IMR-90 (cell line): ENCODE measurements around the gene ZFR. TPM values are rescaled to one million over a fixed set of nuclear protein-coding genes. Genes with fewer than 3 reads are reported as not detected.

Experiments used
- ATAC-seq: fragments of 200-7000 bp; cut with Tn5 transposase; 2 replicates; pipeline ENCODE4 v1.9.1; 2020; ENCODE audit warnings: low read depth, mild to moderate bottlenecking, moderate library complexity
- BruUV-seq: library from RNA; stranded (reverse); fragments of 400-500 nt; replicated peaks from 2 replicates; lab custom pipeline; 2021; lab: Mats Ljungman, UMichigan
- CTCF ChIA-PET: fragments of 300-600 bp; formaldehyde crosslinking; extraction: SDS; loops from one replicate; lab custom pipeline; 2021; ENCODE audit warnings: antibody characterized with exemption; lab: Yijun Ruan, JAX
- POLR2A ChIA-PET: fragments of 300-600 bp; sonication (Branson Sonifier 250); formaldehyde crosslinking; loops from one replicate; lab custom pipeline; 2022; ENCODE audit warnings: antibody characterized with exemption; ENCODE audit not compliant: unreplicated experiment; lab: Charles Lee
- DNase-seq: peaks from one replicate; pipeline ENCODE4 v3.0.0; 2013
- H2AFZ ChIP-seq: replicated peaks from 2 replicates; pipeline ENCODE3; 2013; ENCODE audit warnings: low read length, mild to moderate bottlenecking; ENCODE audit not compliant: poor library complexity
- H2AK5ac ChIP-seq: 2 replicates; pipeline ENCODE4 v1.6.1; 2013; ENCODE audit warnings: low read depth, low read length, inconsistent platforms
- H2AK9ac ChIP-seq: replicated peaks from 2 replicates; pipeline ENCODE3; 2013; ENCODE audit warnings: mild to moderate bottlenecking, low read depth, low read length, moderate library complexity; ENCODE audit not compliant: poor library complexity
- H2BK120ac ChIP-seq: 2 replicates; pipeline ENCODE4 v1.6.1; 2013; ENCODE audit warnings: low read depth, low read length, inconsistent platforms
- H2BK15ac ChIP-seq: 3 replicates; pipeline ENCODE4 v1.6.1; 2013; ENCODE audit warnings: low read depth, low read length, inconsistent platforms
- H2BK20ac ChIP-seq: 2 replicates; pipeline ENCODE4 v1.6.1; 2013; ENCODE audit warnings: low read depth, mild to moderate bottlenecking, inconsistent platforms, low read length, moderate library complexity
- H2BK5ac ChIP-seq: 2 replicates; pipeline ENCODE4 v1.6.1; 2013; ENCODE audit warnings: mild to moderate bottlenecking, low read depth, low read length, inconsistent platforms; ENCODE audit not compliant: poor library complexity, severe bottlenecking
- H3K14ac ChIP-seq: replicated peaks from 2 replicates; pipeline ENCODE4 v1.6.1; 2013; ENCODE audit warnings: low read depth, low read length, inconsistent platforms
- H3K18ac ChIP-seq: 2 replicates; pipeline ENCODE4 v1.6.1; 2013; ENCODE audit warnings: low read depth, low read length, control low read depth
- H3K23ac ChIP-seq: 2 replicates; pipeline ENCODE4 v1.6.1; 2013; ENCODE audit warnings: low read depth, low read length, inconsistent platforms
- H3K27ac ChIP-seq: 2 replicates; pipeline ENCODE4 v1.5.1; 2013; ENCODE audit warnings: mild to moderate bottlenecking, control low read depth, low read length; ENCODE audit not compliant: insufficient read depth
- H3K27me3 ChIP-seq: 2 replicates; pipeline ENCODE4 v1.6.1; 2013; ENCODE audit warnings: low read length; ENCODE audit not compliant: control insufficient read depth, insufficient read depth
- H3K36me3 ChIP-seq: 2 replicates; pipeline ENCODE4 v1.6.1; 2013; ENCODE audit warnings: low read length, mixed read lengths; ENCODE audit not compliant: control insufficient read depth, insufficient read depth
- H3K4ac ChIP-seq: 2 replicates; pipeline ENCODE4 v1.6.1; 2013; ENCODE audit warnings: low read depth, low read length, inconsistent platforms
- H3K4me1 ChIP-seq: 2 replicates; pipeline ENCODE4 v1.6.1; 2013; ENCODE audit warnings: low read length, mixed read lengths; ENCODE audit not compliant: control insufficient read depth, insufficient read depth
- H3K4me2 ChIP-seq: 2 replicates; pipeline ENCODE4 v1.6.1; 2013; ENCODE audit warnings: low read depth, mild to moderate bottlenecking, control low read depth, low read length, moderate library complexity
- H3K4me3 ChIP-seq: 2 replicates; pipeline ENCODE4 v1.5.1; 2013; ENCODE audit warnings: low read depth, mild to moderate bottlenecking, control low read depth, low read length, moderate library complexity; ENCODE audit not compliant: insufficient read depth
- H3K56ac ChIP-seq: 2 replicates; pipeline ENCODE4 v1.6.1; 2013; ENCODE audit warnings: low read length, inconsistent platforms; ENCODE audit not compliant: insufficient read depth; ENCODE audit errors: extremely low read depth
- H3K79me1 ChIP-seq, 2 experiments: 2 replicates each; pipeline ENCODE4 v1.6.1; 2013; ENCODE audit warnings: low read length in 2 of 2, inconsistent platforms in 1 of 2, low read depth in 1 of 2
- H3K9ac ChIP-seq: 2 replicates; pipeline ENCODE4 v1.6.1; 2013; ENCODE audit warnings: low read depth, low read length, control low read depth
- H3K9me1 ChIP-seq: 2 replicates; pipeline ENCODE4 v1.6.1; 2013; ENCODE audit warnings: low read length, inconsistent platforms; ENCODE audit not compliant: insufficient read depth
- H3K9me3 ChIP-seq: 2 replicates; pipeline ENCODE4 v1.6.1; 2013; ENCODE audit warnings: low read length; ENCODE audit not compliant: control insufficient read depth, insufficient read depth
- H4K20me1 ChIP-seq: 2 replicates; pipeline ENCODE4 v1.6.1; 2013; ENCODE audit warnings: low read length, inconsistent platforms; ENCODE audit not compliant: insufficient read depth
- H4K5ac ChIP-seq: 2 replicates; pipeline ENCODE4 v1.6.1; 2013; ENCODE audit warnings: mild to moderate bottlenecking, low read depth, low read length, control low read depth
- H4K8ac ChIP-seq, 2 experiments: 2 replicates each; pipeline ENCODE4 v1.6.1; 2013; ENCODE audit warnings: low read depth in 2 of 2, low read length in 2 of 2, control low read depth in 1 of 2, inconsistent platforms in 1 of 2
- H4K91ac ChIP-seq: 2 replicates; pipeline ENCODE4 v1.6.1; 2013; ENCODE audit warnings: low read depth, low read length, inconsistent platforms; ENCODE audit not compliant: insufficient read depth
- BHLHE40 ChIP-seq: fragments of 150-350 bp; IDR thresholded peaks from 2 replicates; pipeline ENCODE4 v1.6.1; 2016; ENCODE audit warnings: mild to moderate bottlenecking, low read depth, low read length
- CEBPB ChIP-seq: IDR thresholded peaks from 2 replicates; pipeline ENCODE4 v1.6.1; 2012; ENCODE audit warnings: low read depth, low read length, improper control_type of control experiment
- CHD1 ChIP-seq: IDR thresholded peaks from 2 replicates; pipeline ENCODE4 v1.6.1; 2012; ENCODE audit warnings: low read depth, low read length, improper control_type of control experiment
- CTCF ChIP-seq: conservative IDR thresholded peaks from 2 replicates; pipeline ENCODE4 v1.5.1; 2012; ENCODE audit warnings: mild to moderate bottlenecking, low read depth, low read length, improper control_type of control experiment
- FOS ChIP-seq: fragments of 150-350 bp; IDR thresholded peaks from 2 replicates; pipeline ENCODE4 v1.6.1; 2016; ENCODE audit warnings: low read depth, low read length
- MAFK ChIP-seq: IDR thresholded peaks from 2 replicates; pipeline ENCODE4 v1.6.1; 2012; ENCODE audit warnings: low read depth, low read length, improper control_type of control experiment
- MAZ ChIP-seq: IDR thresholded peaks from 2 replicates; pipeline ENCODE4 v1.6.1; 2012; ENCODE audit warnings: low read depth, mild to moderate bottlenecking, low read length, improper control_type of control experiment, moderate library complexity, borderline replicate concordance
- MXI1 ChIP-seq: IDR thresholded peaks from 2 replicates; pipeline ENCODE4 v1.6.1; 2012; ENCODE audit warnings: low read depth, mild to moderate bottlenecking, low read length, moderate library complexity, borderline replicate concordance
- NFE2L2 ChIP-seq: fragments of 150-350 bp; IDR thresholded peaks from 2 replicates; pipeline ENCODE4 v1.6.1; 2016; ENCODE audit warnings: low read depth, mild to moderate bottlenecking, low read length
- POLR2A ChIP-seq: IDR thresholded peaks from 2 replicates; pipeline ENCODE4 v1.6.1; 2012; ENCODE audit warnings: mild to moderate bottlenecking, low read depth, low read length
- RAD21 ChIP-seq: IDR thresholded peaks from 2 replicates; pipeline ENCODE4 v1.6.1; 2012; ENCODE audit warnings: low read length, improper control_type of control experiment
- RCOR1 ChIP-seq: IDR thresholded peaks from 2 replicates; pipeline ENCODE4 v1.6.1; 2012; ENCODE audit warnings: mild to moderate bottlenecking, low read length, improper control_type of control experiment; ENCODE audit not compliant: insufficient replicate concordance
- RFX5 ChIP-seq: IDR thresholded peaks from 2 replicates; pipeline ENCODE4 v1.8.0; 2012; ENCODE audit warnings: low read depth, mild to moderate bottlenecking, low read length, moderate library complexity
- SMC3 ChIP-seq: fragments of 150-350 bp; IDR thresholded peaks from 2 replicates; pipeline ENCODE4 v1.6.1; 2016; ENCODE audit warnings: low read depth, mild to moderate bottlenecking, antibody characterized with exemption, low read length, moderate library complexity
- USF2 ChIP-seq: fragments of 150-350 bp; IDR thresholded peaks from 2 replicates; pipeline ENCODE4 v1.6.1; 2017; ENCODE audit warnings: mild to moderate bottlenecking, antibody characterized with exemption, low read length, low read depth
- WGBS, 2 experiments: methylation state at CpG; one replicate each; pipeline versions ENCODE4 v1.1.5 to v1.1.7; 2013; ENCODE audit warnings: missing lambda C conversion rate in 2 of 2; ENCODE audit not compliant: insufficient read length in 1 of 2; ENCODE audit errors: extremely low coverage in 2 of 2; 5-methylcytosine and 5-hydroxymethylcytosine counted together
- dilution Hi-C: fragments of 300-500 bp; cut with HindIII; formaldehyde crosslinking; loops from one replicate; pipeline ENCODE4 v1.14.3; 2018; ENCODE audit warnings: low sequenced_read_pairs; ENCODE audit not compliant: unreplicated experiment
- in situ Hi-C: fragments of 300-500 bp; cut with MboI; formaldehyde crosslinking; loops from 3 replicates; pipeline ENCODE4 v1.14.3; 2019; ENCODE audit warnings: low sequenced_read_pairs, inconsistent platforms, mixed read lengths
- intact Hi-C: fragments of 100-400 bp; cut with micrococcal nuclease; formaldehyde crosslinking; loops from 2 replicates; pipeline ENCODE4 v1.10.0; 2022
- polyA plus RNA-seq, 3 experiments: library from polyadenylated mRNA; depleted of rRNA; stranded (reverse); fragments of >200 nt; gene quantifications; 2 replicates each; pipeline ENCODE4 v1.2.3, GENCODE V29; 2012; ENCODE audit warnings: low replicate concordance in 1 of 3
- total RNA-seq: library from RNA; depleted of rRNA; stranded (reverse); fragments of >200 nt; gene quantifications from 2 replicates; pipeline ENCODE4 v1.2.3, GENCODE V29; 2012

The ZFR gene
- total and polyA plus RNA-seq, 2 of the 4 experiments (the other 2 are of a cell fraction): 30.4 to 81.4 TPM

DNA sequence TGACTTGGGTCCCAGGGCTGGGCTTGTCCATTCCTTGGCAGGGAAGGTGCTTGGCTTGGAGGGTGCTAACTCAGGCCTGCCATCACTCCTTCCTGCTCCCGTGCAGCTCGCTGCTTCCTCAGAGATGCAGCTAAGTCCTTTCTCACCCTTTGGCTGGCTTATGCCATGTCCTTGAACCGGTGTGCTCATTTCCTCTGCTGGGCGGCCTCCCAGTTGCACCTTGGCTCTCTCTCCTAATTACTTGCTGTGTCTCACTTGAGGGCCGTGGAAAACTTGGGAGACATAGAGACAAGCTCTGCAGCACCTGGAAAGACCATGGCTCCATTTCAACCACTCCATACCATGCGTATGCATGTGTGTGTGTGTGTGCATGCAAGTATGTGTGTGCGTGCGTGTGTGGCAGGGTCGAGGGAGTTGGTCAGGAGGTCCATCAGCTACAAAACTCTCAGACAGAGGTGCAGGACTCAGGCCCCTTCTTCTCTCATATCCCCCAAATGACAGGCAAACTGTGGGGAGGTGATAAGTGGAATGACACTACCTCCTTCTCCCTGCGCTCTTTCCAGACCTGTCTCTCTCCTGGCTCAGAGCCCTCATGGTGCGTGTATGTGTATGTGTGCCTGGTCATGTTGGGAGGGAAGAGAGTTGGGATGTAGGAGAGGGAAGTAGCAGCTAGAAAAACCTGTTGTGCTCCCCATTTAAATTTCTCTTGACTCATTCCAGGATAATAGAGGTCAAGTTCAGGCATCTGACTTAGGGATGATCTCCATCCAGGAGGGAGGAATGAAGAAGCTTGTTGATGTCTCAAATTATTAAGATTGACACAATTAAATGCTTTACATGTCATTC lies 114.2 kb downstream of the ZFR start:
- Histone ChIP-seq H2BK120ac (no peak overlapping the region), H2AFZ (no peak overlapping the region), H3K27me3 (no peaks in the 10 kb centered on the region), H3K9me3 (no peaks in the 10 kb centered on the region), H3K56ac (no peak overlapping the region), H3K18ac (no peak overlapping the region), H3K27ac (no peak overlapping the region), H3K36me3 (no peaks in the 10 kb centered on the region), H2AK9ac (no peak overlapping the region), H4K5ac (no peak overlapping the region), H3K79me1 (no peaks in the 10 kb centered on the region), H3K4ac (no peak overlapping the region), H3K23ac (no peak overlapping the region), H4K91ac (no peak overlapping the region), H3K9me1 (no peaks in the 10 kb centered on the region), H4K20me1 (no peaks in the 10 kb centered on the region), H2AK5ac (no peak overlapping the region), H2BK15ac (no peak overlapping the region), H3K14ac (no peak overlapping the region), H2BK20ac (no peak overlapping the region), H3K4me2 (no peak overlapping the region), H4K8ac (no peak overlapping the region), H3K4me1 (peaks cover 5% of the 10 kb centered on the region; the same call in 1 of the 2 replicates), H3K4me3 (no peak overlapping the region), H3K9ac (no peak overlapping the region), H2BK5ac (no peak overlapping the region)
- in situ Hi-C loops (no loop called here), dilution Hi-C loops (no loop called here), intact Hi-C loops (no loop called here)
- WGBS, 2 experiments: 56% methylated on average over 2 of the region's 11 CpGs; no CpG with 5 or more reads in 1 of the 2 experiments
- CTCF ChIA-PET: interaction anchor here (0.7 to 1.8 kb wide), 2 partner anchors 9 to 97 kb away, joined by 3 to 25 read pairs; no protein-coding TSS in a partner anchor
- DNase-seq (no peak), ATAC-seq (no peak)
- BruUV-seq: no TSS peak
- POLR2A ChIA-PET: no interaction called here
- TF ChIP-seq MXI1: no peak
- TF ChIP-seq CHD1: no peak
- no peak for TF ChIP-seq RCOR1
- no peak for TF ChIP-seq RFX5
- TF ChIP-seq RAD21: no peak
- no peak for TF ChIP-seq FOS
- TF ChIP-seq SMC3: no peak
- no peak for TF ChIP-seq MAZ
- no peak for TF ChIP-seq CEBPB
- no peak for TF ChIP-seq MAFK
- TF ChIP-seq POLR2A: no peak
- TF ChIP-seq USF2: no peak
- TF ChIP-seq BHLHE40: no peak
- TF ChIP-seq CTCF: no peak
- no peak for TF ChIP-seq NFE2L2
